Hindlimb muscle (tissue), 1 donor: ENCODE results near the gene EML1. TPM values are rescaled to one million over a fixed set of nuclear protein-coding genes. Genes with fewer than 3 reads are reported as not detected.
"Not testable (repeated sequence)": the region's sequence is repeated elsewhere in the genome, so short reads cannot be mapped to it uniquely, and the experiment has no call there.

Source experiments
- DNase-seq: peaks from one replicate; pipeline ENCODE4 v3.0.0-alpha.2; 2013
- polyA plus RNA-seq: library from polyadenylated mRNA; unstranded; fragments of 120-200 nt; gene quantifications from one replicate; pipeline ENCODE4 v1.2.1, GENCODE V29; 2013; ENCODE audit not compliant: insufficient read length

Gene EML1
- polyA plus RNA-seq, 1 donor, result 43.2 TPM

- no peak for DNase-seq
Measured at GRCh38 chr14:99940064-99940463, 146.9 kb downstream of the EML1 start.

DNA sequence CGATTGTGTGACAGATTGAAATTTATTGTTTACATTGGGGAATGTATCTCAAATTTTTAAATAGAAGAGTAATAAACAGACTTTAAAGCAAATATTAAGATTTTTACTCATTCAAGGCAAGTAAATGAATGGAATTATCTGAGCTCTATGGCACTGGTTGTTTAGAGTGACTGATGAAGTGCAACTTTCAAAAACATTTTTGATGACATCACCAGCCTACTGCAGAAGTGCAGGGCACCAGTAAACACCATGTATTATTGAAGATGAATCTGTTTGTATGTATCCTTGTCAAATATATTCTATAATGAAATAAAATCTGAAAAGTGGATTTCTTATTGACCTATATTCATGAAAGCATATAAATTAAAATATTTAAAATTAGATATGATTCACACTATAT lies 148.0 kb downstream of the EML1 start:
- no peak for DNase-seq

- no peak for DNase-seq
Measured at GRCh38 chr14:99943620-99944019, 150.4 kb downstream of the EML1 start.

DNA sequence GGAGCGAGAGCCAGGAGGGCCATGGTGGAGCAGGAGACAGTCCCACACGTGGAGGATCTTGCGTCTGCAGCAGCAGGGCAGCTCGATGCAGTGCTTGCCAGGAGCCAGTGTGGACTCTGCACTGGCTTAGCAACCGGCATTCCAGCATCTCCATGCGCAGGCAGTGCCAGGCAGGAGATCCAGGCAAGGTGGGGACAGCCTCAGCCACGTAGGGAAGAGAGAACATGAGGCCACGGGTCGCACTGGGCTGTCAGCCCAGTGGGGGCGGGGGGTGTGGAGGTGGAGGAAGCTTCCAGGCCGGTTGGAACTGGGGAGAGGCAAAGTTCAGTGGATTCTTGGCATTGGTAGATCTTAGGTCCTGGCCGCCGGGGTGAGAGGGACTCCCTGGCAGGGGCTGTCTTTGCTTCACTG lies 151.0 kb downstream of the EML1 start:
- no peak for DNase-seq

GRCh38 chr14:99945732-99946651 lies 152.8 kb downstream of the EML1 start:
- DNase-seq, result no peak

DNA sequence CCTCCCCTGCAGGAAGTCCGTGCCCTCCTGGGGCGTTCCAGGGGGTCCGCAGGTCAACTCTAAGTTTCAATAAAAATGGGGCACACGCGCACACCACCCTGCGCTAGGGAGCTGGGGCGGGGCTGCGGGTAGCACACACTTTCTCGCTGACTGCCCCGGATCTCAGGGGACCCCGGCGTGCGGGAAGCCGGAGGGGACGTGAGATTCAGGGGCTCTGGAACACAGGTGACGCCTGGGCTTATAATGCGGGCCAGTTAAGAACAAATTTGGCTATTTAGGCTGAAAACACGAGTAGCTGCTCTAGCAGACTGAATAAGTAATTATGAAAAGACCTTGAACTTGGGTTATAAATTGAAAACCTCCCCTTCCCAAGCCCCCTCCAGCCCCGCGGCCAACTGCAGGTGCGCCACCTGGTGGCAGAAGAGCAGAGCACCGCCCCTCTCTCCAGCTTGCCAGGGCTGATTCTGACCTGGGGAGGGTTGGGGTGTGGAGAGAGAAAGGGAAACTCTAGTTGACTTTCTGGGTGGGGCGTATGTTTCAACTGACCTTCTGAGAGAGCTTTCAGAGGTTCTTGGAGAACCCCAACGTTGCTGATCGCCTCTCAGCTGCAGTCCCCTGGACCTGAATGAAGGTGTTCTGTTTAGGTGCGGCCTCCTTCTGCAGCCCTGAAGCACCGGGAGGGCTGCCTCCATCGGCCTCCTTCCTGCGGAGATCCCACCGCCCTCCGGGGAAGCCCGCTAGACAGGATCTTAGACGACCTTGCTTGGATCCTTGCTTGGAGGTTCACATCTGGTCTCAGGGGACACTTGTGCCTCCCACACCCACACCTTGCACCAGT lies 153.7 kb downstream of the EML1 start:
- DNase-seq, result no peak

DNA sequence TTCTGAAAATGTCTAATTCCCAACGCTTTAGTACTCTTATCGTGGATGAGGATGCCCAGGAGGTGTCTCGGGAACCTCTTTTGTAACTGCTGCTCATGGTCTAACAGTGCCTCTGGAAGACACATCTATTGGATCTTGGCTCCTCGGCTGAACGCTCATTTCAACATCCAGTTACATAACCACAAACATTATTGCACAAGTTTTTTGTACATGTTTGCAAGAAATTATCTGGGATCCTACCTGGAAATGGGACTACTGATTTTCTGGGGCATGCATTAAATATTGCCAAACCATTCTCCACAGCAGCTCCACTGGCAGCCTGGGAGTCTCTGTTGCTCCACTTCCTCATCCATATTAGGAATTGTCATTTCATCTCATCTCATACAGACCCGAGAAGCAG lies 154.5 kb downstream of the EML1 start:
- no peak for DNase-seq

GRCh38 chr14:99949011-99949732 lies 156.0 kb downstream of the EML1 start:
- not testable (repeated sequence) for DNase-seq

- DNase-seq, result no peak
Measured at GRCh38 chr14:99950181-99950580, 157.0 kb downstream of the EML1 start.

DNA sequence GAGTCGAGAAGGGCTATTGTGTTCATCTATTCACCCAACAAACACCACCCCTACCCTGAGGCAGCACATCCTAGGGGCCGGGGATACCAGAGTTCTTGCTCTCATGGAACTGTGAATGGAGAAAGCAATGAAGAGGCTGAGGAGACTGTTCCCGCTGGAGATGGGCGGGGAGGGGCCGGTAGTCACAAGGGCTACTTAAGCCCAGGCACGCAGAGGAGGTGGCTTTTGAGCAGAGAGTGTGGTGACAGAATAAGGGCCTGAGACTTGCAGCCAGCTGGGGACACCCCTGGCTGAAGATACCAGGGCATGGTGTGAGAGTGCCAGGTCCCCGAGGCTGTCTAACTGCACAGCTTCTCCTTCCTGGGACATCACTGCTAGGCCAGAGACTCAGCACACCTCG lies 157.9 kb downstream of the EML1 start:
- DNase-seq, result no peak

GRCh38 chr14:99952039-99952438 lies 158.8 kb downstream of the EML1 start:
- DNase-seq, result no peak

- no peak for DNase-seq
Measured at GRCh38 chr14:99952453-99952852, 159.2 kb downstream of the EML1 start.

DNA sequence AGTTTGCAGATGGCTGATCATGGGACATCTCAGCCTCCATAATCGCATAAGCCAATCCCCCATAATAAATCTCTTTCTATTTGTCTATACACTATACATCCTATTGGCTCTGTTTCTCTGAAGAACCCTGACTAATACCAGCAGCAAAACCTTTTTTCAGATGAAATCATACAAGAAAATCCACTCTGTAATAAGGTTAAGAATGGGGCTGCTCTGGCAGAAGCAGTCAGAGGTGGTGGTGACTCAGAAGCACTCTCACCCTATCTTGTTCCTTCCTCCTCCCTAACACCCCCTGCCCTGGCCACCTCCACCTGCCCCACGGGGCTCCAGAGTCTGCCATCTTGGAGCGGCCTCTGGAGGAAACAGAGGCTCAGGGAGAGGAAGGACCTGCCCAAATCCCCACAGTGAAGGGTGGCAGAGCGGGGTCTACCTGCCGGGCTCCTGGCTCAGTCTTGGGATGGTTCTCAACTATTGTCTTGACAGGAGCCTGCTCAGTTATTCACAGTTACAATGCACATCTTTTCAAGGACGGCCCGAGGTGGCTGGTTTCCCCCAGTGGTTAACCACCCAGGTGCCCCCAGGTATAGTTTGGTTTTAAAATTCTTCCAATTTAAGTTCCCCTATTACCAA lies 162.7 kb downstream of the EML1 start:
- DNase-seq, result no peak

GRCh38 chr14:99958380-99958779 lies 165.2 kb downstream of the EML1 start:
- no peak for DNase-seq

GRCh38 chr14:99961826-99962518 lies 168.8 kb downstream of the EML1 start:
- DNase-seq, result no peak

DNA sequence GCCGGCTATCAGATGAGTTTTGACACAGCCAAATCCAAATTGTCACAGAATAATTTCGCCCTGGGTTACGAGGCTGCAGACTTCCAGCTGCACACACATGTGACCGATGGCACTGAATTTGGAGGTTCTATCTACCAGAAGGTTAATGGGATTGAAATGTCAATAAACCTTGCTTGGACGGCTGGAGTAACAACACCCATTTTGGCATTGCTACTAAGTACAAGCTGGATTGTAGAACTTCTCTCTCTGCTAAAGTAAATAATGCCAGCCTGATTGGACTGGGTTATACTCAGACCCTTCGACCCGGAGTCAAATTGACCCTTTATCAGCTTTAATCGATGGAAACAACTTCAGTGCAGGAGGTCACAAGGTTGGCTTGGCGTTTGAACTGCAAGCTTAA lies 171.8 kb downstream of the EML1 start:
- DNase-seq, result no peak

- DNase-seq, result no peak
Measured at GRCh38 chr14:99966037-99966835, 173.0 kb downstream of the EML1 start.

DNA sequence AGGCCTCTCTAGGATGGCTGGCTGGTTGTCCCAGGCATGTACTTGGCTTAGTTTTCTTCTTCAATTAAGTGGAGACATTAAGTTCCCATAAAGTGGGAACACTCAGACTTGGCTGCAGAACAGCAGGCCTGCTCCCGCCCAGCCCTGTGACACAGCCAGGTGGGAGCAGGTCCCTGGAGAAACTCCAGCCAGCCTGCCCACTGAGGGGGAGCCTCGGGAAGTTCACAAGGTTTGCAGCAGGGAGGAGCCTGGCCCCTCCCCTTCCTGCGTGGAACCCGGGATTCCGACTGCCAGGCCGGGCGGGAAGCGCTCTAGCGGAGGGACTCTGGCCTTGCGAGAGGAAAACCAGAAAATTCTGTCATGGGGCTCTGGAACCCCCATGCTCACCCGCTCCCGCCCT lies 173.7 kb downstream of the EML1 start:
- no peak for DNase-seq

DNA sequence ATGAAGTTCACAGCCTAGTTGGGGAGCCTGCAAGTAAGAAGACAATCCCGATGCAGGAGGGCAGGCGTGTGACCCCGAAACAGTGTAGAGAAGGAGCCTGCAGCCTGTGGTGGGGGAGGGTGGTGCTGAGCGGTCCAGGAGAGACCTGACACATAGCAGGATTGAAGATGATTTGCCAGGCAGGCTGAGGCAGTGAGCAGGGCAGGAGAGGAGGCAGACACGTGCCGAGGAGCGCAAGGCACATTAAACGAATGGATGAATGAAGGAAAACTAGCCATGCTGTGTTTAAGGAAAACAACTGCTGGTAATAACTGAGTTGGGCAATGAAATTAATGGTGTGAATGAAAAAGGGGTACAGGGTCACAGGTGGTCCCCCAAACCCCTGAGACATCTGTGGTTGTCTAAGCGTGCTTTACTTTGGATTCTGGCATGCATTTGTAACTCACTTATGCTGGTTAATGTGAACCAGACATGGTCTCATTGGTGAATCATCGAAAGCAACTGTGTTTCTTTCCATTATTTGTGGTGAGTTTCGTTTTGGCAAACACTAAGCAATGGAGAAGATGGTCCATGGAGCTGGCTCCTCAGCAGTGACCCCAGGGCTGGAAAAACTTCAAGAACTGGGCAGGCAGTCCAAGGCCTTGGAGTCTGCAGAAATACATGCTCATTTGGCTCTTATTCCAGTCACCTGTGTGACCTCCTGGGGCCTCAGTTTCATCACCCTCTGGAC lies 175.1 kb downstream of the EML1 start:
- no peak for DNase-seq

GRCh38 chr14:99968941-99969340 lies 175.7 kb downstream of the EML1 start:
- DNase-seq, result no peak
